ENCODE results near the gene C16orf74. TPM values are rescaled to one million over a fixed set of nuclear protein-coding genes. Genes with fewer than 3 reads are reported as not detected.

C16orf74 gene
- total RNA-seq, 1 donor from 2014 or later: 2.3 TPM

GRCh38 chr16:85796599-85796998 lies 45.7 kb upstream of the C16orf74 start:
- no peak overlapping the region for H3K4me3 ChIP-seq
- no peaks in the 10 kb centered on the region for H3K27me3 ChIP-seq (ENCODE audit: low read depth)
- peaks cover 49% of the 10 kb centered on the region for H3K4me1 ChIP-seq
- H3K36me3 ChIP-seq: peaks cover 50% of the 10 kb centered on the region
- no peak overlapping the region for H3K27ac ChIP-seq (replicated peaks)
- peaks cover 2% of the 10 kb centered on the region for H3K9me3 ChIP-seq (replicated peaks)
- no peak for DNase-seq
- TF ChIP-seq CTCF (IDR thresholded peaks at IDR 0.05; ENCODE audit: borderline replicate concordance): no peak
- intact Hi-C loops (cut with micrococcal nuclease): no loop called here

GRCh38 chr16:85796152-85796551 lies 45.3 kb upstream of the C16orf74 start:
- H3K36me3 ChIP-seq: peaks cover 49% of the 10 kb centered on the region

GRCh38 chr16:85794696-85795095 lies 43.8 kb upstream of the C16orf74 start:
- Histone ChIP-seq H3K27me3 (ENCODE audit: low read depth) (no peaks in the 10 kb centered on the region), H3K27ac (replicated peaks) (no peak overlapping the region), H3K9me3 (replicated peaks) (peaks cover 4% of the 10 kb centered on the region), H3K4me1 (peaks cover 38% of the 10 kb centered on the region), H3K4me3 (no peak overlapping the region), H3K36me3 (peaks cover 48% of the 10 kb centered on the region)
- no peak for DNase-seq
- intact Hi-C loops (cut with micrococcal nuclease): no loop called here
- TF ChIP-seq CTCF (IDR thresholded peaks at IDR 0.05; ENCODE audit: borderline replicate concordance): no peak

More at GRCh38 chr16:85796152-85796551, 45.3 kb upstream of the C16orf74 start:
- no peak overlapping the region for H3K27ac ChIP-seq (replicated peaks)
- no peaks in the 10 kb centered on the region for H3K27me3 ChIP-seq (ENCODE audit: low read depth)
- peaks cover 4% of the 10 kb centered on the region for H3K9me3 ChIP-seq (replicated peaks)
- H3K4me1 ChIP-seq: peaks cover 45% of the 10 kb centered on the region
- no peak for TF ChIP-seq CTCF (IDR thresholded peaks at IDR 0.05; ENCODE audit: borderline replicate concordance)
- H3K4me3 ChIP-seq: no peak overlapping the region
- intact Hi-C loops (cut with micrococcal nuclease): no loop called here
- no peak for DNase-seq

- DNase-seq: no peak
- H3K9me3 ChIP-seq (replicated peaks): peaks cover 4% of the 10 kb centered on the region
- H3K27me3 ChIP-seq (ENCODE audit: low read depth): no peaks in the 10 kb centered on the region
- peaks cover 34% of the 10 kb centered on the region for H3K4me1 ChIP-seq
- no peak overlapping the region for H3K4me3 ChIP-seq
- TF ChIP-seq CTCF (IDR thresholded peaks at IDR 0.05; ENCODE audit: borderline replicate concordance): no peak
- no peak overlapping the region for H3K27ac ChIP-seq (replicated peaks)
- intact Hi-C loops (cut with micrococcal nuclease): no loop called here
- H3K36me3 ChIP-seq: peaks cover 50% of the 10 kb centered on the region
Measured at GRCh38 chr16:85793662-85794298, 42.9 kb upstream of the C16orf74 start.

- Histone ChIP-seq H3K4me1 (peaks cover 11% of the 10 kb centered on the region), H3K27ac (replicated peaks) (no peak overlapping the region), H3K4me3 (no peak overlapping the region), H3K36me3 (peaks cover 64% of the 10 kb centered on the region), H3K27me3 (ENCODE audit: low read depth) (no peaks in the 10 kb centered on the region), H3K9me3 (replicated peaks) (peaks cover 4% of the 10 kb centered on the region)
- intact Hi-C loops (cut with micrococcal nuclease): no loop called here
- DNase-seq: no peak
- no peak for TF ChIP-seq CTCF (IDR thresholded peaks at IDR 0.05; ENCODE audit: borderline replicate concordance)
Measured at GRCh38 chr16:85789773-85790172, 38.9 kb upstream of the C16orf74 start.
